HEK293 (cell line): ENCODE results near the gene IGSF9.

Experiments
- ZBTB48 ChIP-seq: fragments of 450-650 bp; formaldehyde crosslinking; IDR thresholded peaks from 2 replicates; pipeline ENCODE4 v1.5.1; 2016; ENCODE audit warnings: missing biosample characterization, missing genetic modification characterization
- ZNF221 ChIP-seq: fragments of 450-650 bp; formaldehyde crosslinking; IDR thresholded peaks from 2 replicates; pipeline ENCODE4 v1.5.1; 2017; ENCODE audit warnings: missing biosample characterization, missing genetic modification characterization, borderline replicate concordance
- ZNF350 ChIP-seq: fragments of 450-650 bp; formaldehyde crosslinking; IDR thresholded peaks from 2 replicates; pipeline ENCODE4 v1.5.0; 2017; ENCODE audit warnings: missing biosample characterization, mild to moderate bottlenecking, missing genetic modification characterization
- ZNF426 ChIP-seq: fragments of 450-650 bp; formaldehyde crosslinking; IDR thresholded peaks from 2 replicates; pipeline ENCODE4 v1.5.1; 2017; ENCODE audit warnings: missing biosample characterization, missing genetic modification characterization, mild to moderate bottlenecking, inconsistent platforms, moderate library complexity
- ZNF548 ChIP-seq: fragments of 450-650 bp; formaldehyde crosslinking; IDR thresholded peaks from 2 replicates; pipeline ENCODE4 v1.5.1; 2016; ENCODE audit warnings: missing biosample characterization, missing genetic modification characterization
- ZNF658 ChIP-seq: fragments of 450-650 bp; formaldehyde crosslinking; IDR thresholded peaks from 2 replicates; pipeline ENCODE4; 2016; ENCODE audit warnings: missing biosample characterization, missing genetic modification characterization
- ZSCAN16 ChIP-seq: fragments of 450-650 bp; formaldehyde crosslinking; IDR thresholded peaks from 2 replicates; pipeline ENCODE4 v1.5.1; 2016; ENCODE audit warnings: missing biosample characterization, missing genetic modification characterization
- TF ChIP-seq, protein P1 (sequence below): fragments of 450-650 bp; formaldehyde crosslinking; IDR thresholded peaks from 2 replicates; pipeline ENCODE4 v1.5.1; 2016; ENCODE audit warnings: missing biosample characterization, missing genetic modification characterization
- TF ChIP-seq, protein P2 (sequence below): fragments of 450-650 bp; IDR thresholded peaks from 2 replicates; pipeline ENCODE4 v1.5.1; 2018; ENCODE audit warnings: missing biosample characterization, mild to moderate bottlenecking, missing genetic modification characterization

IGSF9 gene

DNA sequence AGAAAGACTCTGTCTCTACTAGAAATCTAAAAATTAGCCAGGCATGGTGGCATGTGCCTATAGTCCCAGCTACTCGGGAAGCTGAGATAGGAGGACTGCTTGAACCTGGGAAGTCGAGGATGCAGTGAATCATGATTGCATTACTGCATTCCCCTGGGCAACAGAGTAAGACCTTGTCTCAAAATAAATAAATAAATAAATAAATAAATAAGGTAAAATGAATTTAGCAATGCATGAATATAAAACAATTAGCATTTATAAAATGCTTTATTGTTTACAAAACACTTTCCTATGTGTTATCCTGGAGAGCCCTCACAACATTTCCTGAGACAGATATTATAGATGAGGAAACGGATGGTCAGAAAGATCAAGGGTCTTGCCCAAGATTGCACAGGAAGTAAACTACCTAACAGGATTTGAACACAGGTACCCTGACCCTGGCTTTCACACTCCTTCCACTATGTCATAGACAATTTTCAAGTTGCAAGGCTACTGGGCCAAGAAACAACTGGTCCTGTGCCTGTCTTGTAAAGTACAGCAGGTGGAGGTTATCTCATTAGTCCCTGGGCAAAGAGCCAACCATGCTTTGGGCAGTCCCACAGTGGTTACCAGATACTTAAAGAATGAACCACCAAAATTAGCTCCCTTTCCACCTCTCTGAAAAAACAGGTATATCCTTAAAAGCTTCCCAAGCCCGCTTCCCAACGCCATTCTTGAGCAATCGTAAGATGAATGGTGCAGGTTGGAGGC, 67.5 kb downstream of the IGSF9 start (continued):
- TF ChIP-seq, protein P1, sequence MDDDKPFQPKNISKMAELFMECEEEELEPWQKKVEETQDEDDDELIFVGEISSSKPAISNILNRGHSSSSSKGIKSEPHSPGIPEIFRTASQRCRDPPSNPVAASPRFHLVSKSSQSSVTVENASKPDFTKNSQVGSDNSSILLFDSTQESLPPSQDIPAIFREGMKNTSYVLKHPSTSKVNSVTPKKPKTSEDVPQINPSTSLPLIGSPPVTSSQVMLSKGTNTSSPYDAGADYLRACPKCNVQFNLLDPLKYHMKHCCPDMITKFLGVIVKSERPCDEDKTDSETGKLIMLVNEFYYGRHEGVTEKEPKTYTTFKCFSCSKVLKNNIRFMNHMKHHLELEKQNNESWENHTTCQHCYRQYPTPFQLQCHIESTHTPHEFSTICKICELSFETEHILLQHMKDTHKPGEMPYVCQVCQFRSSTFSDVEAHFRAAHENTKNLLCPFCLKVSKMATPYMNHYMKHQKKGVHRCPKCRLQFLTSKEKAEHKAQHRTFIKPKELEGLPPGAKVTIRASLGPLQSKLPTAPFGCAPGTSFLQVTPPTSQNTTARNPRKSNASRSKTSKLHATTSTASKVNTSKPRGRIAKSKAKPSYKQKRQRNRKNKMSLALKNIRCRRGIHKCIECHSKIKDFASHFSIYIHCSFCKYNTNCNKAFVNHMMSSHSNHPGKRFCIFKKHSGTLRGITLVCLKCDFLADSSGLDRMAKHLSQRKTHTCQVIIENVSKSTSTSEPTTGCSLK (tag by site-specific recombination) = no peak
- TF ChIP-seq ZNF548 (tag by site-specific recombination) (no peak), ZNF426 (tag by site-specific recombination) (peak; percentile 48), ZNF221 (tag by site-specific recombination) (no peak), ZNF350 (tag by site-specific recombination) (no peak), ZBTB48 (tag by site-specific recombination) (0 out of 2 replicates have a peak, but pooled peaks have one; percentile 35), ZNF658 (no peak), ZSCAN16 (tag by site-specific recombination) (no peak)
- TF ChIP-seq, protein P2, sequence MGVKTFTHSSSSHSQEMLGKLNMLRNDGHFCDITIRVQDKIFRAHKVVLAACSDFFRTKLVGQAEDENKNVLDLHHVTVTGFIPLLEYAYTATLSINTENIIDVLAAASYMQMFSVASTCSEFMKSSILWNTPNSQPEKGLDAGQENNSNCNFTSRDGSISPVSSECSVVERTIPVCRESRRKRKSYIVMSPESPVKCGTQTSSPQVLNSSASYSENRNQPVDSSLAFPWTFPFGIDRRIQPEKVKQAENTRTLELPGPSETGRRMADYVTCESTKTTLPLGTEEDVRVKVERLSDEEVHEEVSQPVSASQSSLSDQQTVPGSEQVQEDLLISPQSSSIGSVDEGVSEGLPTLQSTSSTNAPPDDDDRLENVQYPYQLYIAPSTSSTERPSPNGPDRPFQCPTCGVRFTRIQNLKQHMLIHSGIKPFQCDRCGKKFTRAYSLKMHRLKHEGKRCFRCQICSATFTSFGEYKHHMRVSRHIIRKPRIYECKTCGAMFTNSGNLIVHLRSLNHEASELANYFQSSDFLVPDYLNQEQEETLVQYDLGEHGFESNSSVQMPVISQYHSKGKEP = no peak
- TF ChIP-seq, all 188 proteins: peak for 13
